ENCODE data around the gene DDX49. TPM values are rescaled to one million over a fixed set of nuclear protein-coding genes. Genes with fewer than 3 reads are reported as not detected.

The DDX49 gene, protein sequence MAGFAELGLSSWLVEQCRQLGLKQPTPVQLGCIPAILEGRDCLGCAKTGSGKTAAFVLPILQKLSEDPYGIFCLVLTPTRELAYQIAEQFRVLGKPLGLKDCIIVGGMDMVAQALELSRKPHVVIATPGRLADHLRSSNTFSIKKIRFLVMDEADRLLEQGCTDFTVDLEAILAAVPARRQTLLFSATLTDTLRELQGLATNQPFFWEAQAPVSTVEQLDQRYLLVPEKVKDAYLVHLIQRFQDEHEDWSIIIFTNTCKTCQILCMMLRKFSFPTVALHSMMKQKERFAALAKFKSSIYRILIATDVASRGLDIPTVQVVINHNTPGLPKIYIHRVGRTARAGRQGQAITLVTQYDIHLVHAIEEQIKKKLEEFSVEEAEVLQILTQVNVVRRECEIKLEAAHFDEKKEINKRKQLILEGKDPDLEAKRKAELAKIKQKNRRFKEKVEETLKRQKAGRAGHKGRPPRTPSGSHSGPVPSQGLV
- 69.4 and 81.8 TPM in 2 replicates for total RNA-seq (2014; rRNA removed; shearing (Covaris generic))

DNA sequence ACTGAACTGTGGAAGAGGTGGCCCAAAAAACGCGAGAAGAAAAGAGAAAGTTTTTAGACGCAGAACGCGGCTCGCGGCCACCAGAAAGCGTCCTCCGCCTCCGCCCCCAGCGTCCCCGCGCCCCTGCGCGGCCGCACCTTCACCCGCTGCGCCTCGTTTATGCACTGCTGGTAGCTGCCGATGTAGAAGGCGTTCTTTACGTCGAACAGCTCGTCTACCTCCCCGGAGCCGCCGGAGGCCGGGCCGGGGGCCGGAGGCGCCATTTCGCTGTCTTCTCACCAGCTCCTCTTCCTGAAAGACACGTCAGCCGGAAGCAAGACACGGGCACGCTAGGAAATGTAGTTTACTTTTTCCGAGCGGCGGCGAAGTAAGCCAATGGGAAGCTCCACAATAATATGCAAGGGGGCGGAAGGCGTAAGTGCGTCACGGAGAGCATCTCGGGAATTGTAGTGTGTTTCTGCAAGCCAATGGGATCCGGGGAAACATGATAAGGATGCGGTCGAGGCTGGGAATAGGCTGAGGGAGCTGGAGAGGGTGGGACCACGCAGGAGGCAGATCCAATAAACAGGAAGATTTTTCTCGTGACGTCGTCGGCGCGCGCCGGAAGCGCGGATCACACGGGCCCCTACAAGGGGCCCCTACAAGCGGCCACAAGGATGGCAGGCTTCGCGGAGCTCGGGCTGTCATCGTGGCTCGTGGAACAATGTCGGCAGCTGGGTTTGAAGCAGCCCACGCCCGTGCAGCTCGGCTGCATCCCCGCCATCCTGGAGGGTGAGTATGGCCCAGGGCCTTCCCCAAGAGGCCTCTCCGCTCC is at the start of gene DDX49, which contains the start of gene COPE:
Gene DDX49 (plus strand): TSS at position 630 of the 814 bp plus-strand sequence. CDS start 27 bp downstream, at position 657.
Gene COPE (minus strand): TSS at position 302 of the 814 bp plus-strand sequence. CDS start 39 bp downstream, at position 263.
- peak; percentile 96 for DNase-seq (ENCODE audit: low spot score)

DNA sequence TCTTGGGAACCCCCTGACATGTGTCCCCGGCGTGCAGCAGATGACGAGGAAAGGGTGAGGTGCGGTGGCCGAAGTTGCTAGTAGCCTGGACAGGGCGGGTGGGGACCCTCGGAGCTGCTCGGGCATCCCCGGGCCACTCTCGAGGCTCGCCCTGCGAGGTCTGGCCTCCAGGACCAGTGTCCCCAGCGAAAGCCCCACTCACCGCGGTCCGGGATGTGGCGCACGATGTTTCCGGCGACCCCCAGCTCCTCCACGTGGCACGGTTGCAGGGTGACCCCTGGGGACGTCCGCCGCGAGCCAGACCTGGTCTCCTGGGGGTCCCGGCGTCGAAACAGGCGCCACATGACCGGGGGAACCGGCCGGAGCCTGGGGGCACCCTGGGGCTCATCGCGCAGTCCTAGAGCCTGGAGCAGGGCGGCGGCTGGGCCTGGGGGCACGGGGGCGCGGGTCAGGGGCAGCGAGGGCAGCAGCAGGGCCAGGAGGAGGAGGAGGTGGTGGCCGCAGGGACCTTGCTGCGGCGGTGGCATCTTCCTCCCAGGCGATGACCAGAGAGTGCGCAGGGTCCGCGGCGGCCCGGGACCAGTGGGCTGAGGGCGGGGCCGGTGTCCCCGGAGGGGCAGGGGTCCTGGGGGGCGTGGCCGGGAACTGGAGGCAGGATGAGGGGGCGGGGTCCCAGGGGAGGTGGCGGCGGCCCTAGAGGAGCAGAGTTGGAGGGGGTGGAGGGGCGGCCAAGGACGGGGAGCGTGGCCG is 49.6 kb upstream of the DDX49 start:
- no peak for DNase-seq (ENCODE audit: low spot score)

DNA sequence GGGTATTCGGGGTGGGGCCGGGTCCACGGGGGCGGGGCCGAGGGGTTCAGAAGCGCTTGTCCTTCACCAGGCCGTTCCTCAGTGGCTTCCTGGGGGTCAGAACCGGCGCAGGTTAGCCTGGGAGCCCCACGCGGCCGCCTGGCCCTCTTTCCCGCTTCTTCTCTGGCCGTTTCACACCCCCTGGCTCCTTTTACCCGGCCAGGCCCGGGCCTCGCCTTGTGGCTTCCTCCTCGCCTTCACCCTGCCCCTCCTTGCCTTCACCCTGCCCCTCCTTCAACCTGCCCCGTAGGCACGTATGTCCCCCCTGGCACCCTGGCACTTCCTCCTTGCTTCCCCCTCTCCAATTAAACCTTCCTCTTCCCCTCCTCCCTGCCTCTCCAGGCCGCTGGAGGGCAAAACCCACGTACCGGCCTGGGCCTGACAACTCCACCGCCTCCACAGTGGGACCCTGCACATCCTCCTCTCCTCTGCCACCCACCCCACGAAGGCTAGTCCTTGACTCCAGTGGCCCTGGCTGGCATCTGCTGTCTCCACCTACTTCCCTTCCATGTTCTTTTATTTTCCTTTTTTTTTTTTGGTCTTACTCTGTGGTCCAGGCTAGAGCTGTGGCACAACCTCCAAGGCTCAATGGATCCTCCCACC is 48.9 kb upstream of the DDX49 start:
- DNase-seq (ENCODE audit: low spot score), result no peak

DNA sequence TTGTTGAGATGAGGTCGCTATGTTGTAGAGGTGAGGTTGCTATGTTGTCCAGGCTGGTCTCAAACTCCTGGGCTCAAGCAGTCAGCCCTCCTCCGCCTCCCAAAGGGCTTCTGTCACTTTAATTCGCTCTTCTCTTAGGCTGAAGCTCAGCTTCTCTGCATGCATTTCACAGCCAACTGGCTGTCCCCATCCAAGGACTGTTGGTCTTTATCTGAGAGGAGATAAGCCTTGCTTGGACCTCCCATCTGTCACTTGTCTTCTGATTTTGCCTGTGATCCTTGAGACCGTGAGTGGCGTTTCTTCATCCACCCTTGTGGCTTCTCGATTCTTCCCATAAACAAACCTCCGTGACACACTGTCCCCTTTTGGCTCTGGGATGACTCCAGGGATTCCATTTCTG is 48.0 kb upstream of the DDX49 start:
- no peak for DNase-seq (ENCODE audit: low spot score)

DNA sequence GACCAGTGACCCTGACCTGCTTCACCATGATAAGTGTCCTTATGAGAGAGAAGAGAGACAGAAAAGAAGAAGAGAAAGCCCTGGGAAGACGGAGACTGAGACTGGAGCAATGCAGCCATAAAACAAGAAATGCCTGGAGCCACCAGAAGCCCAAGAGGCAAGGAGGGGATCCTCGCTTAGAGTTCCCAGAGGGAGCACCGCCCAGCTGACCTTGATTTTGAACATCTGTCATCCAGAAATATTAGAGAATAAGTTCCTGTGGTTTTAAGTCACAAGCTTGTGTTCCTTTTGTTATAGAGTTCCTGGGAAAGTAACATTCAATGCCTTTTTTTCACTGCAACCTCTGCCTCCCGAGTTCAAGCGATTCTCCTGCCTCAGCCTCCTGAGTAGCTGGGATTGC is 43.8 kb upstream of the DDX49 start:
- no peak for DNase-seq (ENCODE audit: low spot score)

DNA sequence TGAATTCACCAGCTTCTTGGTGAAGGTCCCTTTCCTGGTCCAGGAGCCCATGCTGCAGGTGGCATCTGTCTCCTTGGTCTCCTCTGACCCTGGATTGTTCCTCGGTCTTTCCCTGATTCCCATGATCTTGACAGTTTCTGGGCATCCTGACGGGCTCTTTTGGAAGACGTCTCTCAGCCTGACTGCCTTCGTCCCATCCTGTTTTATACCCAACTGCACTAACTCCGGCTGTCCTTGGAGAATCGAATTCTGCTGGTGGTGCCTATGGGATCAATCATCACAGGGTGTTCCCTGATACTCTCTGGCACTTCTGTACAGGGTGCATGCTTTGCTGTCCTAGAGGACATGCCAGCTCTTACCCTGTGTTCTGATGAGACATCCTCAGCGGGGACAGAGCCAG is 42.6 kb upstream of the DDX49 start:
- no peak for DNase-seq (ENCODE audit: low spot score)

DNA sequence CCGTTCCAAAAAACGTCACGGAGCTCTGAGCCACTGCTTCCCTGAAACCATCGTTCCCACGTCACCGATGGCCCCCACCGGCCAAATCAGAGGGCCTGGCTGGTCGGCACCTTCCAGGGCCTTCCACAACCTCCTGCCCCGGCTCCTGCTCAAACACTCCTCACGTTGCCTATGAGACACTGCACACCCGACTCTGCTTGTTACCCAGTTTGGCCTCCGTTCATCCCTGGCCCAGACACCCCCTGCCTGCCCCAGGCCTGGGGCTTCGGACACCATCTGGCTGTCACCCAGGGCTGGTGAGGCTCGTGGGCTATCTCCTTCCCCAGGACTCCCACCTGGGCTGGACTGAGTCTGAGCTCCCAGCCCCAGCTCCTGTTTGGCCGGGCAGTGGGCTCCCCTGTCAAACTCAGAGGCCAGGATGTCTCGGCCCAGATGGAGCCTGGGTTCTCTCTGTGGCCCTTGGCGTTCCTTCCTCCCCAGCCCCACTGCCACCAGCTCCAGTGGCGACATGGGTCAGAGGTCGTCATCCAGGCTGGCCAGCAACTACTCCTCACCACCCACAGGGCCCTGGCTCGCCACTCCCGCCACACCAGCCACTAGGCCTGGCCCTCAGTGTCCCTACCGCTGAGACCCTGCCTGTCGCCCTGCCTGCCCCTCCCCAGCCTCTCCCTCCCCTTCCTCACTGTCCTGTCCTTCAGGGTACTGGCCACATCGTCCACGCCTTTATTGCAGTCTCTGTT is 41.3 kb upstream of the DDX49 start:
- DNase-seq (ENCODE audit: low spot score), result no peak

DNA sequence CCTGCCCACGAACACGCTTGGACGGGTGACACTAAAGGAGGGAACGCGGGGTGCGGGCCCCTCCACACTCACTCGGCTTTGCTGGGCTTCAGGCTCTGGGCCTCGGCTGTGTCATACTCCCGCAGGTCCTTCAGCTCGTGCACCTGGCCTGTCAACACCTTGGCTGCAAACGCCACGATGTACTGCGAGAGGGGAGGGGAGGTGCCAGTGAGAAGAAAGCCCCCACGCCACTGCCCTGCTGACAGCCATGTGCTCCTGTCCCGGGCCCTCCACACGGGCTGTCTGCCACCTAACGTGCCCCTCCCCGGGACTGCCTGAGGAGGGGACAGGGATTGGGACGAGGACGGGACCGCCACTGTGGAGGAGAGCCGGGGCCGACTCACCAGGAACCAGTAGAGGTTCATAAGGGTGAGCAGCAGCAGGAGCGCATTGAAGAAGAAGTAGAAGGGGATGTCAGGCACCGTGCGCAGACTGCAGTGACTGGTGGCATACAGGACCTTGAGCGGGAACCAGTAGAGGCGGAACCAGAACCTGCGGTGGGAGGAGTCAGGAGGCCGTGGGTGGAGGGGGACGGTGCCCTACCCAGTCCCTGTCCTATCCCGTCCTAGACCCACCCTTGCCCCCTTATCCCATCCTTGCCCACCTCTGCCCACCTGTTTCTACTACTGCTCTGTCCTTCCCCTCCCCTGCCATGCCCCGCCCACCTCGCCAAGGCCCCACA is 40.5 kb upstream of the DDX49 start:
- DNase-seq (ENCODE audit: low spot score), result peak; percentile 5

DNA sequence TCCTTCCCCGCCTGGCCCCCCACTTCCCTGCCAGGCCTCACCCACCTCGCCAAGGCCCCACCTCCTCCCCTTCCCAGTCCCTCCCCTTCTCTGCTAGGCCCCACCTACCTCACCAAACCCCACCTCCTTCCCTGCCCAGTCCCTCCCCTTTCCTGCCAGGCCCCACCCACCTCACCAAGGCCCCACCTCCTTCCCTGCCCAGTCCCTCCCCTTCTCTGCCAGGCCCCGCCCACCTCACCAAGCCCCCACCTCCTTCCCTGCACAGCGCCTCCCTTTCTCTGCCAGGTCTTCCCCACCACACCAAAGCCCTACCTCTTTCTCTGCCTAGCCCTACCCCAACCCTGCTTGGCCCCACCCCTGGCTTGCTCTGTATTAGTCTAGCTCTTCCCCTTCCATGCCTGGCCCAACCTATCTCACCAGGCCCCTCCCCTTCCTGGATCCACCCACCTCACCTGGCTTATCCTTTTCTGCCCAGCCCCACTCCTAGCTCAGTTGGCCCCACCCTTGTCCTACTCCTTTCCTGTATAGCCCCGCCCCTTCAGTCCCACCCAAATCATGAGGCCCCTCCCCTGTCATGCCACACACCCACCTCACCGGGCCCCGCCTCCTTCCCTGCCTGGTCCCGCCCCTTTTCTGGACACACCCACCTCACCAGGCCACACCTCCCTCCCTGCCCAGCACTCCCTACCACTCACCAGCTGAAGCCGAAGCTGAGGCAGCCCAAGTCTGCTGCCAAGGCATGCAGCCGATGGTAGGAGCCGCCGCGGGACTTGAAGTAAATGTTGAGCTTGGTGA is 39.7 kb upstream of the DDX49 start:
- peak; percentile 78 for DNase-seq (ENCODE audit: low spot score)

DNA sequence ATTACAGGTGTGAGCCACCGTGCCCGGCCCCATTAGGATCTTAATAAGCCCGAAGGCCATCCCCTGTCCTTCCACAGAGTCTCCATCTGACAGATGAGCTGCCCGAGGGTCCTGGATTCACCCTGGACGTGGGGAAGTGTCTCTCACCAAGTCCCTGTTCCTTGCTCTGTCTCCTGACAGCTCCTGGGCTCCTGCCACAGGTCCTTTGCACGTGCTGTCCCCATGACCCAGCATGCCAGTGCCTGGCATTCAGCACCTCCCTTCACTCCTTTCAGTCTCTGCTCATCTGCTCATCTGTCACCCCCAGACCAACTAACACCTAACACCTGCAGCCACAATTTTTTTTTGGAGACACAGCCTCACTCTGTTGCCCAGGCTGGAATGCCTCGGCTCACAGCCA is 38.0 kb upstream of the DDX49 start:
- no peak for DNase-seq (ENCODE audit: low spot score)

DNA sequence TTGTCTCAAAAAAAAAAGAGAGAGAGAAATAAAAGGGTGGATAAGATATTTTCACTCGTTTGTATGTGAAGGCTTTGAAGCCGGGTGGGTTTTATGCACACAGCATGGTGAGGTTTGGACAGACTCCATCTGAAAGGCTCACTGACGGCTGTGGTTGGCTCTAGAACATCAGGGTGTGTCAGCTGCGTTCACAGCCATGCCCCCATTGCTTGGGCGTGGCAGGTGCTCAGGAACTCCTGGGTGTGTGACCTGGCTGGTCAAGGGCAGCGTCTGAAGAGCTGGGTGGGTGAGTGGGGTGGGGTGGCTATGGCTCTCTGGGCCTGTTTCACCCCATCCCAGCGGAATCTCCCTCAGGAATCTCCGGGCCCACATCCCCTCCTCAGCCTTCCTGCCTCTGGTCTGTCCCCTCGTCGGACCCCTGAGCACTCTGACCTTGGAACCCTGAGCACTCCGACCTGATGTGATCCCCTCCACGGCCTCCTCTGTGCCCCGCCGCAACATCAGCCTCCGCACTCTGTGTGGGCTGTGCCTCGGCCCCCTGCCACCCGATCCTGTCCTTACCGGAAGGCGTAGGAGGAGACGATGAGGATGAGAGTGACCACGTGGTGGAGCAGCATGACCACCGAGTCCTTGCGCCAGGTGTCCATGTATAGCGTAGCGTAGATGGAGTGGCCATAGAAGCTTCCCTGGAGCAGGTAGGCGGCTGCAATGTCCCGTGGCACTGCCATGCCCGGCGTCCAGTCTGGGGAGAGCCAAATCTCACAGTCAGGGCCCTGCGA is 35.8 kb upstream of the DDX49 start:
- DNase-seq (ENCODE audit: low spot score), result no peak

DNA sequence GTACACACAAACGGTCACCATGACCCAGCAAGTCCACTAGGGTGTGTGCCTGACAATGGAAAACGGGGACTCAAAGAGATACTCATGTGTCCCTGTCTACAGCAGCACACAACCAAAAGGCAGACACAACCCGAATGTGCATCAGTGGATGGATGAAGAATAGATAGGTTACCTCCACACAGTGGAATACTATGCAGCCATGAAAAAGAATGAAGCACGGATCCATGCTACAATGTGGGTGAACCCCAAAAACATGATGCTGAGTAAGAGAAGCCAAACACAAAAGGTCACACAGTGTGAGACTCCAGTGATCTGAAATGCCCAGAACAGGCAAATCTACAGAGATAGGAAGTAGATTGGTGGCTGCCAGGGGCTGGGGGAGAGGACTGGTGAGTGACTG is 32.5 kb upstream of the DDX49 start:
- DNase-seq (ENCODE audit: low spot score), result no peak

DNA sequence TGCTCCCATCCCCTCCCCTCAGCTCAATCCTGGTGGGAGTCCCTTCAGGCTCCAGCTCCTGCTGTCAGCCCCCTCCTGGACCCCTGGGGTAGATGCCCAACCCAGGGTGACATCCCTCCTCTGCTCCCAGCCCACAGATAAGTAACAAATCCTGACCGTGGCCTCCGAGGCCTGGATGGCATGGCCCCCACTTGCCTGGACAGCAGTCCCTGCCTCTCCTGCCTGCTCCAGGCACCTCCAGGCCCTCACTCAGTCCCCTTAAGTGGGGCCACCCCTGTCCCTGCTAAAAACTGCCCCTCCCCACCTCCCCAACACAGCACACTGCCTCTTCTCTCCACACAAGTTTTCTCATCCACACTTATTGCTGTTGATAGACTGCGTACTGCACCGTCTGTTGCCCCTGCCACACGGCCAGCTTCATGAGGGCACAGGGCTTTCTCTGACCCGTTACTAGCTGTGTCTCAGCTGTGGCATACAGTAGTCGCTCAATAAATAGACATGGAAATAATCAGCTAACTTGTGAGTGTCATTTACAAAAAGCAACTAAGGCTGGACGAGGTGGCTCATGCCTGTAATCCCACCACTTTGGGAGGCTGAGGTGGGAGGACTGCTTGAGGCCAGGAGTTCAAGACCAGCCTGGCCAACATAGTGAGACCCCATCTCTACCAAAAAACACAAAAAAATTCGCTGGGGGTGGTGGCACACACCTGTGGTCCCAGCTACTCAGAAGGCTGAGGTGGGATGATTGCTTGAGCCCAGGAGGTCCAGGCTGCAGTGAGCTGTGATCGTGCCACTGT is 29.4 kb upstream of the DDX49 start:
- DNase-seq (ENCODE audit: low spot score), result no peak

DNA sequence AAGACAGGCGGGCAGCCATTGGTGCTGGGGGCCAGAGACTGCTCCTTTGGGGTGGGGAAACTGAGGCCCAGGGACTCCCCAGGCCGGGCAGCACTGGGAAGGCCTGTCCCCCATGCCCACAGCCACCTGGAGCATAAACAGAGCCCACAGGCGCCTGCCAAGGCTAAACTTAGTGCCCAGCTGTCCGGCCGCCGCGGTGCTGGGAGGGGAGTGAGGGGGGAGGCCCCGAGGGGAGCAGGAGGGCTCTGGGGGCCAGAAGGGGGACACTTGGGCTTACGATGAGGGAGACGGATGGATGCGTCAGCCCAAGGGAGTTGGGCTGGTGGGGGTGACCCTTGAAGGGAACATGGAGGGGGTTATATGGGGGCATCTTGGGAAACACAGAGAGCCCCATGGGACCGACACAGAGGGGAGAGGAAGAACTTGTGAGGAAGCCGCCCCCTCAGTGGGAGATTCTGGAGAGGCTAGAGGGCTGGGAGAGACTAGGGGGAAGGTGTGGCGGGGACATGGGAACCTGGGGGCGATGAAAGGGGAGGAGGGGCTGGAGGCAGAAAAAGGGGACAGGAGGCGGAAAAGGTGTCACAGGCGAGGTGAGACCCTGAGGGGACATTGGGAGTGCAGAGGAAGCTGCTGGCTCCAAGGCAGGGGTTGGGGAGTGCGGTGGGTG is 25.8 kb upstream of the DDX49 start:
- DNase-seq (ENCODE audit: low spot score), result no peak

DNA sequence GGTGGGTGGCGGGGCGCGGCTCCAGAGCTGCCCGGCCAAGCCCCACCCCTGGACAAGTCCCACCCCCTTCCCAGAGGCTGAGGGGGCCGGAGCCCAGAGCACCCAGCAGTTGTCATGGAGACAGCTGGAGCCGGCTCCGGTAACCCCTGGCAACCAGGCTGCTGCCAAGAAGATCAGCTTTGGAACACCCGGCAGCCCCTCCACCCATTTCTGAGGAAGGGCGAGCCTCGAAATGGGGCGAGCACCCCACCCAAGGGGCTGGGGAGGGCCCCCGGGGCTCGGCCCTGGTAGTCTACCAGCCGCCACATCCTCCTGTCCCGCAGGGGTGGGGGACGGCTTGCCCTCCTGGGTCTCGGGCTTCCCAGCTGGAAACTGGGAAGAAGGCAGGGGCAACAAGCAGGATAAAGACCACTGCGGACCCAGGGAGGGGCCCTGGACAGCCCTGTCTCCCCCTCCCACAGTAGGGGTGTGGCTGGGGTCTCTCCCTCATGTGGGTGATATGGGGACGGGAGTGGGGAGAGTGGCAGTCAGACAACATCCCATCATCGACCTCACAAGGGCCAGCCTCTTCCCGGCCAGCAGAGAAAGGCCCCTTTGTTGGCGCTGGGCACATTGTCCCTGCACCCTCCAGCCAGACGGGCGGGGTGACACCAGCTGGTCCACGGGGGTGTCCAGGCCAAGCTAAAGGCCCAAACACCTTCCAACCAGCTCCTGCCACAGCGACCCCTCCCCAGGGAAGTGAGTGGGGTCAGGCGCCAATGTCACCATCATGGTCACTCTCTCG is 25.1 kb upstream of the DDX49 start:
- DNase-seq (ENCODE audit: low spot score), result no peak
